Hepatocyte (in vitro differentiated cells): ENCODE data around the gene CCT8.

Experiments used
- CTCF ChIP-seq: fragments of 200-600 bp; sonication (generic); IDR thresholded peaks from 2 replicates; pipeline ENCODE4 v1.5.1; 2016; ENCODE audit warnings: antibody characterized with exemption, mild to moderate bottlenecking; ENCODE audit not compliant: poor library complexity
- EZH2 ChIP-seq: fragments of 200-600 bp; sonication (generic); IDR thresholded peaks from 2 replicates; pipeline ENCODE4 v1.6.1; 2016; ENCODE audit warnings: antibody characterized with exemption, mild to moderate bottlenecking, borderline replicate concordance
- EZH2phosphoT487 ChIP-seq: fragments of 200-600 bp; sonication (generic); IDR thresholded peaks from one replicate; pipeline ENCODE4 v1.6.1; 2018; ENCODE audit warnings: antibody characterized with exemption, mild to moderate bottlenecking, low read depth, moderate library complexity; ENCODE audit not compliant: unreplicated experiment, severe bottlenecking

DNA sequence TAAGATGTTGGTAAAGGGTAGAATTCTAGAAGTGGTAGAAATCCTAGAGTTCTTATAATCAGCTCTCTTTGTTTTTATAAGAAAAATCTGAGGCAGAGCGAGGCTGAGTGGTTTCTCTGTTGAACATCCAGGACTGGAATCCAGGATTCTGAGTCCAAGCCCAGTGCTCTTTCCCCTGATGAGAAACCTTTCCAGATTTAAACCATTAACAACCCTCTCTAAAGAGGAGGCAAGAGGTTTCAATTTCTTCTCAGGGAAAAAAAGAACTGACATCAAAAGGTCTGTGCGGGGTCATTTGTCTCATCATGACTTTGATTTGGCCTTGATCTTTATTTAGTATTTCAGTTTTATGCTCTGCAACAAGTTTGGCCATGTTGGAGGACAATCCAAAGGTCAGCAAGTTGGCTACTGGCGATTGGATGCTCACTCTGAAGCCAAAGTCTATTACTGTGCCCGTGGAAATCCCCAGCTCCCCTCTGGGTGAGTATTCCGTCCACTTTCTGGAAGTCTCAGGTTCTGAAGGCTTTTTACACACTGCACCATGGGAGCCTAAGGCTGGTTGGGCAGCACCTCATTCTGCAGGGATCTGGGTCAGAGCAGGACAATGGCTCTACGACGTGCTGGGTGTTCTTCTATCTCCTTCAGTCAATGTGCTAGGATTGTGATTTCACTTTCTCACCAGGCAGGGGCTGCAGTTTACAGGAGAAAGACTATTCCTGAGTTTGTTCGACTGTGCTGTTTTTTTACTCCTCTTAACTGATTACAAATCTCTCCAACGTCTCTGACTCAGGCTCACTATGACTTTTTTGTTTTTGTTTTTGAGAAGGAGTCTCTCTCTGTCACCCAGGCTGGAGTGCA, 18.9 kb upstream of the CCT8 start:
- TF ChIP-seq CTCF (no peak), EZH2 (no peak), EZH2phosphoT487 (no peak)
